ENCODE data around the gene ZNF488.

GRCh38 chr10:47354165-47354564 lies 29.9 kb downstream of the ZNF488 start:
- TF ChIP-seq CTCF (IDR thresholded peaks at IDR 0.05) (no peak), POLR2A (IDR thresholded peaks at IDR 0.05) (no peak)
